Measurements from ENCODE around the gene GIPC2.

GRCh38 chr1:78038491-78038939 lies 7.3 kb upstream of the GIPC2 start:
- TF ChIP-seq CTCF (IDR thresholded peaks at IDR 0.05), result no peak
- TF ChIP-seq POLR2A (IDR thresholded peaks at IDR 0.05), result no peak
- no peak for TF ChIP-seq POLR2AphosphoS5 (IDR thresholded peaks at IDR 0.05)

All from suprapubic skin (tissue), 4 donors.